GM19239 (cell line): Measurements from ENCODE around the gene MEGF8.
A peak's percentile ranks its signal among the peaks of the same experiment; 100 is the strongest.

Source experiments
- DNase-seq: peaks from one replicate; pipeline ENCODE4 v3.0.0; 2011; ENCODE audit warnings: low spot score; ENCODE audit not compliant: insufficient read length
- FAIRE-seq: peaks from 2 replicates; lab custom pipeline; 2011; peaks lifted over from hg19 to GRCh38; lab: Jason Lieb, UNC

MEGF8 gene

DNA sequence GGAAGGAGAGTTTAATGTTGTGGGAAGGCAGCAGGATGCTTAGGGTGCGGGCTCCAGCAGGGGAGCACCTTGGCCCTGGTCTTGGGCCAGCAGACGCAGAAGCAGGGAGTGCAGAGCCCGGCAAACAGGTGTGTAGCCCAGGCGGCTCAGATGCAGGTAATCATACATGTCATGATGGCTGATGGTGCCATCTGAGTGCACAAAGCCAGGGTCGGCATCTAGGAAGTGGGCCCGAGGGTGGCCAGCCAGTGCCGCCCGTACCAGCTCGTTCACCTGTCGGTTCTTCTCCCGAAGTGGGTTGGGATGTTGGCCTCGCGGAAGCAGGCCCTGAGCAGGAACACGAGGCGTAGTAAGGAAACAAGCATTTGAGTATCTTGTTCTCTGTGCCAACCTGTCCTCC, 28.4 kb upstream of the MEGF8 start:
- no peak for FAIRE-seq

GRCh38 chr19:42301646-42302203, 23.7 kb upstream of the MEGF8 start, which contains the start of gene PRR19:
TSS of gene PRR19 (plus strand) at chr19:42302132. CDS start at chr19:42309585, 7,453 bp downstream.
- FAIRE-seq = peak; percentile 74
- DNase-seq = no peak

More for the DNA sequence above, 28.4 kb upstream of the MEGF8 start:
- DNase-seq = no peak

DNA sequence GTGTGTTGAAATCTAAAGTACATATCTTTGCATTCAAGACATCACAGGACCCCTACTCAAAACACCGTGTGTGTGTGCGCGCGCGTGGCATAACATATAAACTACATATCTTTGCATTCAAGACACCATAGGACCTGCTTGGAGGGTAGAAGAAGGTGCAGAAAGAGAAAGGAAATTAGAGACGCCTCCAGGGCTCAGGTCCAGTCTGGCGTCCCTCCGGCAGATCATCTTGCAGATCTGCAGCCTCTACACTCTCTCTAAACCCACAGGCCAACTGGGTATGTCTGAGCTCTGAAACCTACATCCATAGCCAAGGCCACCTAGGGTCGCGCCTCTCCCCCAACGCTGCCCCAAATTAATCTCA, 22.4 kb upstream of the MEGF8 start:
- DNase-seq (no peak), FAIRE-seq (no peak)

GRCh38 chr19:42303876-42304275, 21.6 kb upstream of the MEGF8 start:
- DNase-seq = no peak
- FAIRE-seq = no peak

DNA sequence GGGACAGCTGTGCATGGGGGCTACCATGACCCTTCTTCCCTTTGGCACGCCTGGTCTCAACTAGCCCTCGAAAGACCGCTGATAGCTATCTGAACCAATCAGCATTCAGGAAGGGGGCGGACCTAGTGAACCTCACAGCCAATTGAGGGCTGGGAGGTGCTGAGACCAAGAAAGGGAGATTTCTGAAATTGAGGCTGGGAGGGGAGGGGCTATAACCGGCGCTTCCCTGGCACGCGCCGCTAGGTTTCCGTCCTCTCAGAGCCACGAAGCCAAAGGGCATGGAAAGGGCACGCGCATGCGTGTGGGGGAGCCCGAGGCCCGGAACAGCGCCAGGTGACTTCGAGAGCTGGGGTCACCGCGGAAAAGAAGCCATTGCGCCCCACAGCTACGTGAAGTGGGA, 18.8 kb upstream of the MEGF8 start:
- DNase-seq (no peak), FAIRE-seq (no peak)

- DNase-seq (no peak), FAIRE-seq (no peak)
Observed at GRCh38 chr19:42309686-42310085, 15.7 kb upstream of the MEGF8 start.

DNA sequence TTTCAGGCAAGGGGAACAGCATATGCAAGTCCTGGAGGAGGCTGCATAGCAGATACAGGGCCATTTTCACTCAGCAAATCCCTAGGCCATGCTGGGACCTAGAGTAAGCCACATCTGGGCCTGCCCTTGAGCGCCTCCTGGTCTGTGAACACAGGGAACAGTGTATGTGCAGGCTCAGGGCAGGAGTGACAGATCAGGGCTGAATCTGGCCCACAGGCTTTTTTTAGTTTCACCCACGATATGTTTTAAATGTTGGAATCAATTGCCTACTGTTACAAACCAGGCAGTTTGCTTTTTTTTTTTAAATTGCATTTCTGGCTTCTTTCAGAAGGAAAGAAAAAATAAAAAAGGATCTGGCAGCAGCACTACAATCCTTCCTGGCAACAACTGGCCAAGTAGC, 13.8 kb upstream of the MEGF8 start:
- DNase-seq (no peak), FAIRE-seq (no peak)

- DNase-seq (no peak), FAIRE-seq (no peak)
Observed at GRCh38 chr19:42312370-42312769, 13.1 kb upstream of the MEGF8 start.

DNA sequence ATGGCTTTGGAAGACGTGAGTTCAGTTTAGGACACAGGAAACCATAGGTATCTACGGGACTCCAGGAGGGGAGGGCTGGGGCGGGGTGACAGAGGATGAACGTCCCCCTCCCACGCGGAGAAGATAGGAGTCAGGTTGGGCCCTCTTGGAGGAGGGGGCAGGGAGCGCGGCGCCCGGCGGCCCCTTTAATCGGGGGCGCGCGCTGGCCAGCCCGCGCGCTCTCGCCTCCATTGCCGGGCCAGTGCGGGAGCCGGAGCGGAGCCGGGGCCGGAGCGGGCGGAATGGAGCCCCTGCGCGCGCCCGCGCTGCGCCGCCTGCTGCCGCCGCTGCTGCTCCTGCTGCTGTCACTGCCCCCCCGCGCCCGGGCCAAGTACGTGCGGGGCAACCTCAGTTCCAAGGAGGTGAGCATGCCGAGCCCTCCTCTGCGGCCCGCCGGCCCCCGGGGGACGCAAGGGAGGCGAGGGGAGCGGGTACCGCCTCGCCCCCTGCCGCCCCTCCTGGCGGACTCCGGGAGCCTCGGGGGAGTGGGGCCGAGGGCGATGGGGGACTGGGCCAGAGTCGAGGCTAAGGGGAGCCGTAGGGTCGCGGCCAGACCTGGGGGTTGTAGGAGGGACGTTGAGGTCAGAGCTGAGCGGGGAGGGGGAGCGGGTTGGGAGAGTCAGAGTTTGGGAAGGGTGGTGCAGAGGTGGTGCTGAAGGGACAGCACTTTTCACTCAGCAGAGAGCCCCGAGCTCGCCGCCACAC, 12.2 kb upstream of the MEGF8 start, which contains the start of gene TMEM145:
TMEM145 (plus strand) TSS at position 214 of the 744 bp plus-strand sequence; CDS start at position 282, 68 bp downstream.
- FAIRE-seq (no peak), DNase-seq (no peak)

GRCh38 chr19:42313840-42314755, 11.3 kb upstream of the MEGF8 start:
- no peak for FAIRE-seq
- DNase-seq = no peak

GRCh38 chr19:42315024-42315423, 10.4 kb upstream of the MEGF8 start:
- DNase-seq (no peak), FAIRE-seq (no peak)

DNA sequence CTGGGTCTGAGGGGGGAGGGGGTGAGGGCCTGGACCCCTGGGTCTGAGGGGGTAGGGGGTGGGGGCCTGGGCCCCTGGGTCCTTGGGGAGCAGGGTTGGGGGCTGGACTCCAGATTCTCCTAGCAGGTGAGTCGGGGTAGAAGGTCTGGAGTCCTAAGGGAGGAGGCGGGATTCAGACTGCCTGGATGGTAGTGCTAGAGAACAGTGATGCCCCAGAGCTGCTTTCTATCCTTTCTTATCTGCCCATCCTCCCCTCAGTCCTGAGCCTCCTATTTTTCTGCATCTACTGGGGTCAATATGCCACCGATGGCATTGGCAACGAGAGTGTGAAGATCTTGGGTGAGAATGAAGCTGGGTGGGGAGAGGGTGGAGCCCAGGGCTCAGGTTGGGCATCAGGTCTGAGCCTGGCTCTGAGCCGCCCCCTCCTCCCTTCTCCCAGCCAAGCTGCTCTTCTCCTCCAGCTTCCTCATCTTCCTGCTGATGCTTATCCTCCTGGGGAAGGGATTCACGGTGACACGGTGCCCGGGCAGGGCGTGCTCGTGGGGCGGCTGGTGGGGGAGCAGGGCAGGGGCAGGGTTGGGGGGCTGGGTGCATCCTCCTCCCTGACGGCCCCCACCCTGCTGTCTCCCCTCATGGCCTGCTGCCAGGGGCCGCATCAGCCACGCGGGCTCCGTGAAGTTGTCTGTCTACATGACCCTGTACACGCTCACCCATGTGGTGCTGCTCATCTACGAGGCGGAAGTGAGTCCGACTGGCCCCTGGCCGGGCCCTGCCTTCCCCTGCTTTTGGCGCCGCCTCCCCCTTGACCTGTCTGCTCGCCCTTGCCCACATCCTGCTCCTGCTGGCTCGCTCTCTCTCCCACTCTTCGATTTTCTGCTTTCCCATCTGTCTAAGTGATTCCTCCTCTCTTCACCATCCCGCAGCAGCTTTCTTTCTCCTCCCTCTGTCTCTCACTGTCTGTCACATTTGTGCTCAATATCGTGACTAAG, 8.9 kb upstream of the MEGF8 start:
- DNase-seq (no peak), FAIRE-seq (peak; percentile 72)

DNA sequence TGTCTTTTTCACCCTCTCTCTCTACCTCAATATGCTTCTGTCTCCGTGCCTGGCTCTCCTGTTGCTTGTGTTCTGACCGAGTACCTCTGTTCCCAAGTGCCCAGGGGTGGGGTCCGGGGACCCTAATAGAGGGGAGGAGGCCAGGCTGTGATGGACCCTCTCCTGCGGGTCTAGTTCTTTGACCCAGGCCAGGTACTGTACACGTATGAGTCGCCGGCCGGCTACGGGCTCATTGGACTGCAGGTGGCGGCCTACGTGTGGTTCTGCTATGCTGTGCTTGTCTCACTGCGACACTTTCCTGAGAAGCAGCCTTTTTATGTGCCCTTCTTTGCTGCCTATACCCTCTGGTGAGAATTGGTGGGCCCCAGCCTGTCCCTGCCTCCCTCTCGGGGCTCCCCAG, 7.9 kb upstream of the MEGF8 start:
- DNase-seq = no peak
- FAIRE-seq = no peak

DNA sequence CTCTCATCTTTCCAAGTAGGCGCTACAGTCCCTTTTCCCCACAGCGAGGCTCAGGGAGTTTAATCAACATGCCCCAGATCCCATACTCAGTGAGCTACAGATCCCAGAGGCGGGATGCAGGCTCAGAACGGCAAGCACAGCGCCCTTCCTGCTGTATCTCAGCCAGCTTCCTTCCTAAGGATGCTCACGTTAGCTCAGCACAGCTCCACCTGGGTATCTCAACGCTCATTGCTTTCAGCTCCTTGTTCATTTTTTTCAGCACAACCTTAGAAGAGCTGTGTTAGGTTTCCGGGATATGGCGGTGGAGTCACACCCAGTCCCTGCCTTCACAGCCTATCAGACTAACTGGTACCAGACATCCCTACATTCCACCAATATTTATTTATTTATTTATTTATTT, 3.1 kb upstream of the MEGF8 start:
- no peak for FAIRE-seq
- DNase-seq = no peak

DNA sequence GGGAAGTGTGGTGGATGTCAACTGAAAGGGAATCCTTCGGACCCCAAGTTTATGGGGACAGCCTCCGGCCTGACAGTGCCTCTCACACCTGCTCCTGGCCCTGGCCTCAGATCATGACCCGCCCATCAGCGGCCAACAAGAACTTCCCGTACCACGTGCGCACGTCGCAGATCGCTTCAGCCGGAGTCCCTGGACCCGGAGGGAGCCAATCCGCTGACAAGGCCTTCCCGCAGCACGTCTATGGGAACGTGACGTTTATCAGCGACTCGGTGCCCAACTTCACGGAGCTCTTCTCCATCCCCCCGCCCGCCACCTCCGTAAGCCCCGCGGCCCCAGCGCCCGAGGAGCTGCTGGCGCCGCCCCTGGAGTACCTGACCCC, 2.0 kb upstream of the MEGF8 start:
- DNase-seq = no peak

DNA sequence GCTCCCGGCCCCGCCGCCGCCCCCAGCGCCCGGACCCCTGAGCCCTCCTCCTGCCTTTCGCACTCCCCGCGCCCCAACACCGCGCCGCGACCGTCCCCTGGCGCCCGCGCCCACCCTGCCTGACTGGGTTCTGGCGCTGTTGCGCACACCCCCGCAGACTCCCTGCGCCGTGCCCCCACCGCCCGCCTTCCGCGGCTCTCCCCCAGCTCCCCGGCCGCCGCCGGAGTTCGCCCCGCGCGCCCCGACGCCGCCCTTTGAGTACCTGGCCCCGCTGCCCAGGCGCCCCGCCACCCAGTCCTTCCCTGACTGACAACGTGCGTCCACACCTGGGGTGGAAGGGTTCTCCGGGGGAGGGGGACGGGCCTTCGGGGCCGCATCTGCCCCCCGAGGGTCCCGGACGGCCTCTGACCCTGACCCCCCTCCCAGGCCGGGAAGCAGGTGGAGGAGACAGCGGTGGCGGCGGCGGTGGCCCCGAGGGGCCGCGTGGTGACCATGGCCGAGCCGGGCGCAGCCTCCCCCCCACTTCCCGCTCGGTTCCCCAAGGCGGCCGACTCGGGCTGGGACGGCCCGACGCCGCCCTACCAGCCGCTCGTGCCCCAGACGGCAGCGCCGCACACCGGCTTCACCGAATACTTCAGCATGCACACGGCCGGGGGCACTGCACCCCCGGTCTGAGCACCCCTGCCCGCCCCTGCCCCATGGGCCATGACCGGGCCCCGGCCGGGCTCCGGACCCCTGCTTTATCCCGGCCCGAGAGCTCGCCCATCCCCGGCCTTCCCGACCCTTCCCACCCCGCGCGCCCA, 1.4 kb upstream of the MEGF8 start:
- DNase-seq (no peak), FAIRE-seq (no peak)

More for the DNA sequence above, 2.0 kb upstream of the MEGF8 start:
- FAIRE-seq = no peak

DNA sequence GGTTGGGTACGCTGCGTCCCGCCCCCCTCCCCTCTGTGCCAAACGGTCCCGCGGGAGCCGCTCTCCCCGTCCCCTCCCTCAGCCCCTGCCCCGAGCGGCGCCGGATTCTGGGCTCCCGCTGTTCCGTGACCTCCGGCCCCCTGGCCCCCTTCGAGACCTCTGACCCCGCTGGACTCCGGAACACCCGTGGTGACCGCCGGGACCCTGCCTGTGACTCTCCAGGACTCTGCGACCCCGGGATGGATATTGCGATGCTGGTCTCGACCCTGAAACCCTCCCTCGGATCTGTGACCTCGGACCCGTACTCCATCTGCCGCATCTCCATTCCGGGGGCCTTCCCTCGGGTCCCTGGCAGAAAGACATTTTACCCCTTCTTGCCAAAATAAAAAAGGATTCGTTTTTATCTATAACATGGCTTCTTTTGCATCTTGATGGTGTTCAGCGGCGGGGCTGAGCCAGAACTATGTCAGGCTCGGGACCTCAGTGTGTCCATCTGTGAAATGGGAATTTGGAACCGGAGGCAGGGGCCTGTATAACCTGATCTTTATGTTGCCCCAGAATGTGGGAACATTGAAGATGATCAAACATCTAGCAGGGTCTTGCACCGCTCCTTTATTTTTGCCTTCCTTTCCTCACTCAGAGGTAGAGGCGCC, 654 bp upstream of the MEGF8 start:
- no peak for FAIRE-seq
- no peak for DNase-seq
